HG03280 (cell line): ENCODE results near the gene TMEM139.

Experiments
- ATAC-seq: cut with Tn5 transposase; IDR thresholded peaks from one replicate; pipeline ENCODE4 v1.9.1; 2021; ENCODE audit warnings: mild to moderate bottlenecking, moderate library complexity; ENCODE audit not compliant: unreplicated experiment

Gene TMEM139

DNA sequence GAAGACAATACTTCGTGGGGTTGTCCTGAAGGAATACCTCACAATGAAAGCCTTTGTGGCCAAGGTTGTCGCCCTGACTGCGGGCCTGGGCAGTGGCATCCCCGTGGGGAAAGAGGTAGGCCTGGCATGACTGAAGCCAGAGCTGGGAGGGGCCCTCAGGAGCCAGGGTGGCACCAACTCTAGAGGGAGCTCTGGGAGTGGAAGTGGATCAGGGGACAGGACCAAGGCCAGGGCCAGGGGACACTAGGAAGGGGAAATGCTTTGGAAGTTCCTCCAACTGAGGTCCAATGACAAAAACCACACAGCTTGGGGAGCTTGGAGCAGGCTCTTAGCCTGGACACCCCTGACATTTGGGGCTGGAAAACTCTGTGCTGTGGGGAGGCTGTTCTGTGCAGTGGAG is 37.0 kb downstream of the TMEM139 start:
- ATAC-seq: no peak

GRCh38 chr7:143322760-143323633 is 38.2 kb downstream of the TMEM139 start:
- no peak for ATAC-seq

- ATAC-seq: no peak
These were observed 38.9 kb downstream of the TMEM139 start for GRCh38 chr7:143323653-143324052.

DNA sequence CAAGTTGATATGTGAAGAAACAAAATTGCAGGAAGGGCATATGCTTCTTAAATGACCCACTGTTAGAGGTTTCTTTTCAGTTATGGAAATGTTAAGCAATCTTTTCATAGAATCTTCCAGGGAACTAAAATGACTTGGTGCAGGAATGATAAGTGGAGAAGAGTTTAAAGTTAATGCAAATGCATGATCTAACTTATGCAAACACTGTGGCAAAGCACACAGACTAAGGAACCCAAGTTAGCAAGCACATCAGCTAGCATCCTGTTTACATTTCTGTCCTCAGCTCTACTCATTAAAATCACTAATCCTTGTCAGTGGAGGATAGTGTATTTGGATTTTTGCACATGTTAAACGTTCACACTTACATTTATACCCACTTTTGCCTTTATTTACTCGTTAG is 40.5 kb downstream of the TMEM139 start:
- ATAC-seq: no peak

- no peak for ATAC-seq
These were observed 43.1 kb downstream of the TMEM139 start for GRCh38 chr7:143327903-143328302.

DNA sequence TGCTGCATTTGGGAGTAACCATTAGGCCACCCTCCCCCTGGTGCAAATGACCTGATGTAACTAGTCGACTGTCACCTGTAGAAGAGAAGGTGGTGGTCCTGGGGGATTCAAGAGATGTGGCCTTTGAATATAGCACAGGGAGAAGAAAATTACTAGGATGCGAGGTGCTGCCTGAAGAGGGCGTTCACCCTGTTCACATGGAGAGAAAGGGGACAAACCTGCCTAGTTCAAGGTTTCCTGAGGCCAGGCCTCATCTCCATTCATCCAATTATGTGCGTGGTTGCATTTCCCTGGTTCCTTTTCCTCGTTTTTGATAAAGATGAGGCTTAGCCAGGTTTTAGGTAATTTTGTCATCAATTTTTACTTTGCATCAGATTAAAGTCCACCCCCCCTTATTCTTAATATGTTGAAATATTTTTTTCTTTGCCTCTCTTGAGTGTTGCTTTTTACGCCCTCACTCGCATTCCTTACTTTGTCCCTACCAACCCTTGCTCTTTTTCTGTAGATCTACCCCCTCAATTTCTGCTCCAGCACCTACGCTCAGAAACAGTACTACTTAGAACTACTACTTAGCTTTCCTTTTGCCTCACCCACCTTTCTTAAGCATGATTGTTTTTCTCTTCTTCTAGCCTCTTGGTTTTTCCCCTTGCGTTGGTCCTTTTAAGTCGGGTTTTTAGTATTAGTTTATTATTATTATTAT is 44.9 kb downstream of the TMEM139 start:
- no peak for ATAC-seq

GRCh38 chr7:143331179-143331801 is 46.5 kb downstream of the TMEM139 start:
- ATAC-seq: no peak

- no peak for ATAC-seq
These were observed 49.5 kb downstream of the TMEM139 start for GRCh38 chr7:143334244-143334643.

DNA sequence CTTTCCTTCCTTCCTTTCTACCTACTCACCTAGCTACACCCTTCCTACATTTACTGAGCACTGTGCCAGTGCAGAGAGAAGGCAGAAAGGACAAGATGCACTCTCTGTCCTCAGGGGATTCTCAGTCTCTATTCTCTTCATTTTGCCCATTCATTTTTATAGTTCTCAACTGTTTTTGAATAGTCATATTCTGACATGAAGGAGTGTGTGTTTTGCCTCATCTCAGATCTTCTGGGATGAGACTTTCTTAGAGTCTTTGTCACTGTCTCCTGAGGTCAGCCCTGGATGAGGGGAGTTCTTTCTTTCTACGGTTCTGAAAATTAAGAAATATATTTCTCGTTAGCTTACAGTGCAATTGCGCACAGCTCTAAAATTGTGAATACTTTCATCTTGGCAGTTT is 52.5 kb downstream of the TMEM139 start:
- no peak for ATAC-seq
